Stomach (tissue), 4 donors: ENCODE data around the gene SLC5A10.

Experiments
- POLR2A ChIP-seq, 4 donors: fragments of 450-650 bp; IDR thresholded peaks; one replicate each; pipeline ENCODE4 v1.6.1; 2016; ENCODE audit warnings: antibody characterized with exemption in 4 of 4, control low read depth in 2 of 4, mild to moderate bottlenecking in 1 of 4, moderate library complexity in 1 of 4
- POLR2AphosphoS5 ChIP-seq, 3 donors: sonication (generic); formaldehyde crosslinking; IDR thresholded peaks; one replicate each; pipeline ENCODE4 v1.6.1; 2016; ENCODE audit warnings: antibody characterized with exemption in 3 of 3
- TF ChIP-seq, protein P1 (sequence below), 7 experiments: fragments of 450-650 bp in 4 of 7; fragments of 200-600 bp in 3 of 7; sonication (generic) in 3 of 7; IDR thresholded peaks; one replicate each; pipeline ENCODE4 v1.5.1; 2016 to 2019; ENCODE audit warnings: antibody characterized with exemption in 7 of 7, control low read depth in 2 of 7, mild to moderate bottlenecking in 1 of 7

DNA sequence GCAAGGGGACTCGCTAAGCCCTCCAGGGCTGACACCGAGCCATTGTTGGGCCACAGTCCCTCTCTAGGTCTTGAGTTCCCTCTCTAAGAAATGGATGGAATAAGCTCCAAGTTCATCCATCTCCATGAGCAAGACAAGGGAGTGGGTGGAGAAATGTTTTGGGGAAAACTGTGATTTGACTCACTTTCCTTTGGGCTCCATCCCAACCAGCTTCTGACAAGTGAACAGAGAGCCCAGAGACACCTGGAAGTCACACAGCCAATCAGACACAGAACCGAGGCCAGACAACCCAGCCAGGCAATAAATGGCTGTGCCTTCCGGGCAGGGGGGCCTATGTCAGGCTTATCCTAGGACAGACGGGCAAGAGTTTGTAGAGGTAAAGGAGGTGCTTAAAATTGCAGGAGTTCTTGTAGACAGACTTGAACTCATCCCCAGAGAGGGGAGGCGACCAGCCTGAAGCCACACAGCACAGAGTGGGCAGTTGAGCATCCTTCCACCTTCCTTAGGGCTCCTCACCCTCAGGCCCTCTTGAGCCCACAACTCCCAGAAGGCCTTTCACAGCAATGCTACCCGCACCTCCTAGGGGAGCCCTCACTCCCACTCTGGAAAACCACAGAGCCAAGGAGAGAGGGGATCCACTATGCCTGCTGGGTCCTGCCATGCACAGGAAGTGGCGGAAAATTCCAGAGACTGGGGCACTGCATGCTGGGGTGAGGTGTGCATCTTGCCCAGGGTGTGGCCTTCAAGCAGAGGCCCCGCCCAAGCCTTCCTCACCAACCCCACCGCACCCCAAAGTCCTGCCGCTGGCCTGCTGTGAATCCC lies 62.1 kb downstream of the SLC5A10 start:
- TF ChIP-seq, protein P1, sequence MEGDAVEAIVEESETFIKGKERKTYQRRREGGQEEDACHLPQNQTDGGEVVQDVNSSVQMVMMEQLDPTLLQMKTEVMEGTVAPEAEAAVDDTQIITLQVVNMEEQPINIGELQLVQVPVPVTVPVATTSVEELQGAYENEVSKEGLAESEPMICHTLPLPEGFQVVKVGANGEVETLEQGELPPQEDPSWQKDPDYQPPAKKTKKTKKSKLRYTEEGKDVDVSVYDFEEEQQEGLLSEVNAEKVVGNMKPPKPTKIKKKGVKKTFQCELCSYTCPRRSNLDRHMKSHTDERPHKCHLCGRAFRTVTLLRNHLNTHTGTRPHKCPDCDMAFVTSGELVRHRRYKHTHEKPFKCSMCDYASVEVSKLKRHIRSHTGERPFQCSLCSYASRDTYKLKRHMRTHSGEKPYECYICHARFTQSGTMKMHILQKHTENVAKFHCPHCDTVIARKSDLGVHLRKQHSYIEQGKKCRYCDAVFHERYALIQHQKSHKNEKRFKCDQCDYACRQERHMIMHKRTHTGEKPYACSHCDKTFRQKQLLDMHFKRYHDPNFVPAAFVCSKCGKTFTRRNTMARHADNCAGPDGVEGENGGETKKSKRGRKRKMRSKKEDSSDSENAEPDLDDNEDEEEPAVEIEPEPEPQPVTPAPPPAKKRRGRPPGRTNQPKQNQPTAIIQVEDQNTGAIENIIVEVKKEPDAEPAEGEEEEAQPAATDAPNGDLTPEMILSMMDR (IDR thresholded peaks at IDR 0.05) = no peak
- TF ChIP-seq POLR2AphosphoS5 (IDR thresholded peaks at IDR 0.05) (no peak), POLR2A (IDR thresholded peaks at IDR 0.05) (no peak)
